Heart right ventricle (tissue), 16 donors: ENCODE data around the gene ZNF256. TPM values are rescaled to one million over a fixed set of nuclear protein-coding genes. Genes with fewer than 3 reads are reported as not detected.

Experiments
- ATAC-seq, 8 donors: fragments of 200-7000 bp; cut with Tn5 transposase; one replicate each; pipeline ENCODE4 v1.9.1; 2020; ENCODE audit warnings: mild to moderate bottlenecking in 8 of 8, moderate library complexity in 8 of 8, moderate number of reproducible peaks in 1 of 8
- DNase-seq, 2 donors: peaks; one replicate each; pipeline ENCODE4 v3.0.0-alpha.2; 2020
- H3K27ac ChIP-seq, 10 donors: fragments of 200-600 bp; sonication (generic) in 2 of 10; one replicate each; pipeline versions ENCODE4 v1.5.0 to v1.8.0; 2020 to 2022; ENCODE audit warnings: mild to moderate bottlenecking in 3 of 10
- H3K27me3 ChIP-seq, 7 donors: fragments of 200-600 bp; one replicate each; pipeline ENCODE4 v1.8.0; 2021 to 2022; ENCODE audit warnings: mild to moderate bottlenecking in 2 of 7
- H3K36me3 ChIP-seq, 9 donors: fragments of 200-600 bp; sonication (generic) in 1 of 9; one replicate each; pipeline versions ENCODE4 v1.5.0 to v1.8.0; 2020 to 2022; ENCODE audit warnings: mild to moderate bottlenecking in 2 of 9
- H3K4me1 ChIP-seq, 9 donors: fragments of 200-600 bp; sonication (generic) in 1 of 9; one replicate each; pipeline versions ENCODE4 v1.5.0 to v1.8.0; 2020 to 2022; ENCODE audit warnings: mild to moderate bottlenecking in 4 of 9
- H3K4me3 ChIP-seq, 10 donors: fragments of 200-600 bp; sonication (generic) in 2 of 10; one replicate each; pipeline versions ENCODE4 v1.5.0 to v1.8.0; 2020 to 2022; ENCODE audit warnings: mild to moderate bottlenecking in 7 of 10, moderate library complexity in 2 of 10
- H3K9me3 ChIP-seq, 11 donors: fragments of 200-600 bp in 10 of 11; sonication (generic) in 2 of 11; one replicate each; pipeline versions ENCODE4 v1.5.0 to v1.8.0; 2013 to 2022; ENCODE audit warnings: mild to moderate bottlenecking in 2 of 11, control low read depth in 1 of 11, moderate library complexity in 1 of 11
- CTCF ChIP-seq, 9 donors: fragments of 200-600 bp; sonication (generic) in 2 of 9; IDR thresholded peaks; one replicate each; pipeline versions ENCODE4 v1.5.0 to v1.8.0; 2021 to 2022; ENCODE audit warnings: antibody characterized with exemption in 9 of 9, mild to moderate bottlenecking in 5 of 9, moderate library complexity in 1 of 9
- WGBS, 2 donors: extraction: QIAGEN DNeasy Blood & Tissue Kit; methylation state at CpG; one replicate each; pipeline ENCODE4 v1.1.7; 2013; ENCODE audit warnings: inconsistent platforms in 1 of 2; 5-methylcytosine and 5-hydroxymethylcytosine counted together
- intact Hi-C, 10 donors: fragments of 100-400 bp; cut with DNase I; formaldehyde crosslinking; loops; one replicate each; pipeline versions ENCODE4 v1.11.1 to v1.14.2; 2022
- polyA plus RNA-seq, 2 donors: library from polyadenylated mRNA; stranded (reverse); fragments of 200-250 nt; gene quantifications; one replicate each; pipeline ENCODE4 v1.2.3, GENCODE V29; 2013
- total RNA-seq, 10 donors: library from RNA; stranded (reverse); fragmentation: NEBNext Ultra II Directional in 3 of 10; extraction: Animal tissue kit (Norgen Biotek cat#: 25700) in 3 of 10; gene quantifications; one replicate each; pipeline versions ENCODE4 v1.2.1 to v1.2.4, GENCODE V29; 2021 to 2023
- donor health status: Arrhythmogenic right ventricular cardiomyopathy.
- donor health status: ischemic (EF 13 %, LVEDD 7.1; RV severe dilation, severe dysfunction).
- donor health status: healthy with polysubstance abuse.
- donor health status: DM: no; HTN: yes; CAD: no.
- donor health status: DM: no; HTN: no; CAD: no.
- donor health status: ischemic (EF 25% LVEDD 6.9; RV normal size, moderate dysfunction).
- donor health status: ischemic (EF 25% LVEDD 5.7; RV mildly dilated, moderate dysfunction).
- donor health status: healthy.
- donor health status: DM: yes; HTN: yes; CAD: no.
- donor health status: Ischemic cardiomyopathy.
- donor health status: ischemic (EF 35%, LVEDD 5.7; RV mildly dilated, moderate dysfunction).
- donor health status: nonischemic (EF 11% LVEDD 7.7; RV severe dilation, severe dysfunction).
- donor health status: DM: yes; HTN: yes; CAD: no.
- donor health status: PGD.
- donor health status: ischemic (EF 29% LVEDD 5.4; RV normal size, mild dysfunction).
- donor health status: nonischemic (EF 23%, LVEDD 6.1; RV moderate dilation, normal function).

The ZNF256 gene
- total and polyA plus RNA-seq, 12 donors: 4.9 to 14.9 (median 10.5) TPM

GRCh38 chr19:57903618-57904184 is 43.8 kb downstream of the ZNF256 start:
- no peak overlapping the region for H3K27ac ChIP-seq
- ATAC-seq (no peak), DNase-seq (no peak)
- H3K27me3 ChIP-seq: no peaks in the 10 kb centered on the region
- WGBS, 2 donors: 60 to 67% methylated on average over 7 of the region's 7 CpGs
- no peak for TF ChIP-seq CTCF (IDR thresholded peaks at IDR 0.05)
- H3K4me3 ChIP-seq: no peak overlapping the region
- H3K9me3 ChIP-seq: peaks cover 0 to 51% (median 0%) of the 10 kb centered on the region in 11 donors
- H3K4me1 ChIP-seq: peaks cover 0 to 5% (median 0%) of the 10 kb centered on the region in 9 donors
- peaks cover 0 to 33% (median 11%) of the 10 kb centered on the region in 9 donors for H3K36me3 ChIP-seq
- intact Hi-C loops: loop anchor here in 4 of 10 donors (5.0 to 10.0 kb wide), 4 partner anchors 159 to 801 kb away; partner anchors contain the start of gene ZNF776 (in 1 of the 4)

GRCh38 chr19:57900311-57900710 is 47.2 kb downstream of the ZNF256 start:
- H3K36me3 ChIP-seq: peaks cover 0 to 8% (median 0%) of the 10 kb centered on the region in 9 donors
- peaks cover 0 to 24% (median 0%) of the 10 kb centered on the region in 11 donors for H3K9me3 ChIP-seq
- TF ChIP-seq CTCF (IDR thresholded peaks at IDR 0.05): no peak
- no peak overlapping the region for H3K27ac ChIP-seq
- no peaks in the 10 kb centered on the region for H3K27me3 ChIP-seq
- WGBS, 2 donors: 56 to 66% methylated on average over 5 of the region's 5 CpGs
- H3K4me1 ChIP-seq: peaks cover 0 to 5% (median 0%) of the 10 kb centered on the region in 9 donors
- intact Hi-C loops: loop anchor here in 4 of 10 donors (5.0 to 10.0 kb wide), 4 partner anchors 156 to 798 kb away; partner anchors contain the start of gene ZNF776 (in 1 of the 4)
- DNase-seq (no peak), ATAC-seq (no peak)
- no peak overlapping the region for H3K4me3 ChIP-seq

Other genes starting within 250 kb of the ZNF256 start
- gene ZNF154, start 238.5 kb downstream of the ZNF256 start, total RNA-seq: 1 to 10 TPM; 2.8 to 5.7 (median 4.4) TPM
- 1 to 10 TPM; 1.2 to 6.4 TPM for gene ZNF154, start 238.5 kb downstream of the ZNF256 start, polyA plus RNA-seq
- gene ZNF671, start 220.1 kb downstream of the ZNF256 start, total RNA-seq: 10 to 100 TPM in 1 of 10 donors, 1 to 10 TPM in 9; 5.8 to 10.4 (median 7.7) TPM
- 1 to 10 TPM; 3.9 to 6.8 TPM for gene ZNF671, start 220.1 kb downstream of the ZNF256 start, polyA plus RNA-seq
- gene ZNF776, start 200.9 kb downstream of the ZNF256 start, total RNA-seq: 10 to 100 TPM in 9 of 10 donors, 1 to 10 TPM in 1; 9.5 to 18.0 (median 13.4) TPM
- gene ZNF776, start 200.9 kb downstream of the ZNF256 start, polyA plus RNA-seq: 1 to 10 TPM; 4.1 to 6.5 TPM
- 10 to 100 TPM in 6 of 10 donors, 1 to 10 TPM in 4; 7.6 to 14.4 (median 11.0) TPM for gene ZNF586, start 178.0 kb downstream of the ZNF256 start, total RNA-seq
- gene ZNF586, start 178.0 kb downstream of the ZNF256 start, polyA plus RNA-seq: 1 to 10 TPM; 6.7 to 8.8 TPM
- gene ZNF552, start 132.8 kb downstream of the ZNF256 start, total RNA-seq: 1 to 10 TPM; 1.9 to 6.6 (median 2.7) TPM
- gene ZNF552, start 132.8 kb downstream of the ZNF256 start, polyA plus RNA-seq: 1 to 10 TPM; 1.5 to 3.9 TPM
- gene ZNF587B, start 117.4 kb downstream of the ZNF256 start, total RNA-seq: 1 to 10 TPM; 5.3 to 8.1 (median 7.1) TPM
- 1 to 10 TPM; 1.3 to 7.5 TPM for gene ZNF587B, start 117.4 kb downstream of the ZNF256 start, polyA plus RNA-seq
- gene ZNF587, start 97.8 kb downstream of the ZNF256 start, total RNA-seq: 10 to 100 TPM; 16.0 to 24.8 (median 20.0) TPM
- 10 to 100 TPM in 1 of 2 donors, 1 to 10 TPM in 1; 4.2 to 39.1 TPM for gene ZNF587, start 97.8 kb downstream of the ZNF256 start, polyA plus RNA-seq
- 10 to 100 TPM in 9 of 10 donors, 1 to 10 TPM in 1; 6.2 to 14.8 (median 12.6) TPM for gene ZNF814, start 58.7 kb downstream of the ZNF256 start, total RNA-seq
- gene ZNF814, start 58.7 kb downstream of the ZNF256 start, polyA plus RNA-seq: 10 to 100 TPM in 1 of 2 donors, 1 to 10 TPM in 1; 8.7 to 26.1 TPM
- gene ZNF417, start 31.1 kb downstream of the ZNF256 start, total RNA-seq: 10 to 100 TPM in 5 of 10 donors, 1 to 10 TPM in 5; 6.5 to 14.0 (median 9.9) TPM
- 1 to 10 TPM; 1.8 to 5.8 TPM for gene ZNF417, start 31.1 kb downstream of the ZNF256 start, polyA plus RNA-seq
- gene ZNF418, start 12.3 kb downstream of the ZNF256 start, total RNA-seq: 10 to 100 TPM in 9 of 10 donors, 1 to 10 TPM in 1; 8.7 to 16.5 (median 12.0) TPM
- gene ZNF418, start 12.3 kb downstream of the ZNF256 start, polyA plus RNA-seq: 10 to 100 TPM in 1 of 2 donors, 1 to 10 TPM in 1; 3.2 to 10.2 TPM
- gene C19orf18, start 26.8 kb upstream of the ZNF256 start, total RNA-seq: 1 to 10 TPM; 1.7 to 4.3 (median 2.2) TPM
- 10 to 100 TPM in 1 of 2 donors, under 1 TPM in 1; 0.54 to 20.7 TPM for gene C19orf18, start 26.8 kb upstream of the ZNF256 start, polyA plus RNA-seq
- gene ZNF606, start 55.1 kb upstream of the ZNF256 start, total RNA-seq: 10 to 100 TPM in 8 of 10 donors, 1 to 10 TPM in 2; 9.4 to 19.1 (median 13.4) TPM
- 10 to 100 TPM in 1 of 2 donors, 1 to 10 TPM in 1; 4.5 to 13.5 TPM for gene ZNF606, start 55.1 kb upstream of the ZNF256 start, polyA plus RNA-seq
- under 1 TPM in 1 of 10 donors, not detected in 9; 0.32 TPM for gene ZSCAN1, start 86.3 kb upstream of the ZNF256 start, total RNA-seq
- under 1 TPM; 0.15 to 0.28 TPM for gene ZSCAN1, start 86.3 kb upstream of the ZNF256 start, polyA plus RNA-seq
- 1 to 10 TPM; 2.9 to 5.0 (median 3.9) TPM for gene ZNF135, start 111.6 kb upstream of the ZNF256 start, total RNA-seq
- gene ZNF135, start 111.6 kb upstream of the ZNF256 start, polyA plus RNA-seq: 10 to 100 TPM in 1 of 2 donors, 1 to 10 TPM in 1; 2.5 to 10.1 TPM
- gene ZSCAN18, start 150.5 kb upstream of the ZNF256 start, total RNA-seq: 100 to 1,000 TPM in 1 of 10 donors, 10 to 100 TPM in 9; 59.3 to 101 (median 73.2) TPM
- 10 to 100 TPM; 56.4 to 67.9 TPM for gene ZSCAN18, start 150.5 kb upstream of the ZNF256 start, polyA plus RNA-seq
- 1 to 10 TPM; 6.5 to 9.7 (median 7.9) TPM for gene ZNF329, start 203.1 kb upstream of the ZNF256 start, total RNA-seq
- 1 to 10 TPM; 2.3 to 5.4 TPM for gene ZNF329, start 203.1 kb upstream of the ZNF256 start, polyA plus RNA-seq
- gene ZNF274, start 235.4 kb upstream of the ZNF256 start, total RNA-seq: 10 to 100 TPM; 18.4 to 27.6 (median 22.9) TPM
- gene ZNF274, start 235.4 kb upstream of the ZNF256 start, polyA plus RNA-seq: 10 to 100 TPM; 13.8 to 26.0 TPM